Stimulated activated CD8-positive, alpha-beta memory T cell treated with anti-CD3 and anti-CD28 coated beads, Interleukin-7, amount 100 ng/mL, for 1 hour (primary cell): ENCODE data around the gene KICS2.

Source experiments
- DNase-seq, 2 donors: peaks; one replicate each; pipeline ENCODE4 v3.0.0-alpha.2; 2020; ENCODE audit warnings: low read depth in 2 of 2

The KICS2 gene

GRCh38 chr12:64173456-64173855, 48.6 kb downstream of the KICS2 start:
- DNase-seq: no peak
